ENCODE data around the gene MGST2. TPM values are rescaled to one million over a fixed set of nuclear protein-coding genes. Genes with fewer than 3 reads are reported as not detected.

MGST2 gene
- total RNA-seq, 2 experiments from 2014 or later: 4.2 to 6.7 TPM

GRCh38 chr4:139642364-139642763 lies 23.3 kb upstream of the MGST2 start:
- CTCF ChIA-PET: no interaction called here
- POLR2A ChIA-PET: no interaction called here

GRCh38 chr4:139643042-139643895 lies 22.4 kb upstream of the MGST2 start:
- ChIA-PET CTCF (interaction anchor here (0.7 kb wide), 1 partner anchor 8 kb away, joined by 3 read pairs; no protein-coding TSS in a partner anchor), POLR2A (no interaction called here)

- ChIA-PET POLR2A (no interaction called here), CTCF (interaction anchor here (0.7 kb wide), 2 partner anchors 48 to 93 kb away, joined by 3 read pairs; no protein-coding TSS in a partner anchor)
Observed at GRCh38 chr4:139645458-139645857, 20.2 kb upstream of the MGST2 start.

- POLR2A ChIA-PET: no interaction called here
- CTCF ChIA-PET: no interaction called here
Observed at GRCh38 chr4:139647184-139647583, 18.4 kb upstream of the MGST2 start.

- POLR2A ChIA-PET: no interaction called here
- CTCF ChIA-PET: interaction anchor here (0.7 kb wide), 1 partner anchor 69 kb away, joined by 3 read pairs; no protein-coding TSS in a partner anchor
Observed at GRCh38 chr4:139647952-139648351, 17.7 kb upstream of the MGST2 start.

GRCh38 chr4:139651282-139652194 lies 14.1 kb upstream of the MGST2 start:
- CTCF ChIA-PET: interaction anchor here (0.8 to 2.8 kb wide), 7 partner anchors 8 to 155 kb away, joined by 3 to 14 read pairs (median 5); no protein-coding TSS in a partner anchor
- POLR2A ChIA-PET: interaction anchor here (0.8 kb wide), 1 partner anchor 129 kb away, joined by 5 read pairs; no protein-coding TSS in a partner anchor

GRCh38 chr4:139654516-139654915 lies 11.1 kb upstream of the MGST2 start:
- CTCF ChIA-PET: no interaction called here
- POLR2A ChIA-PET: no interaction called here

GRCh38 chr4:139655116-139655515 lies 10.5 kb upstream of the MGST2 start:
- POLR2A ChIA-PET: no interaction called here
- CTCF ChIA-PET: no interaction called here

GRCh38 chr4:139656614-139657486 lies 8.8 kb upstream of the MGST2 start:
- CTCF ChIA-PET: interaction anchor here (0.6 to 1.2 kb wide), 6 partner anchors 8 to 188 kb away, joined by 3 to 6 read pairs (median 4); no protein-coding TSS in a partner anchor
- POLR2A ChIA-PET: interaction anchor here (1.1 kb wide), 1 partner anchor 586 kb away, joined by 6 read pairs; no protein-coding TSS in a partner anchor

- ChIA-PET CTCF (interaction anchor here (0.9 to 1.1 kb wide), 2 partner anchors 189 to 702 kb away, joined by 3 read pairs; no protein-coding TSS in a partner anchor), POLR2A (interaction anchor here (0.6 kb wide), 1 partner anchor 9 kb away, joined by 4 read pairs; no protein-coding TSS in a partner anchor)
Observed at GRCh38 chr4:139658185-139658584, 7.4 kb upstream of the MGST2 start.

GRCh38 chr4:139658586-139659382 lies 6.8 kb upstream of the MGST2 start:
- ChIA-PET CTCF (interaction anchor here (1.1 kb wide), 1 partner anchor 701 kb away, joined by 3 read pairs; no protein-coding TSS in a partner anchor), POLR2A (no interaction called here)

- ChIA-PET CTCF (interaction anchor here (2.0 kb wide), 1 partner anchor 9 kb away, joined by 5 read pairs; no protein-coding TSS in a partner anchor), POLR2A (no interaction called here)
Observed at GRCh38 chr4:139659735-139660424, 5.7 kb upstream of the MGST2 start.

GRCh38 chr4:139660568-139661043 lies 5.0 kb upstream of the MGST2 start:
- POLR2A ChIA-PET: no interaction called here

GRCh38 chr4:139663561-139664138 lies 2.0 kb upstream of the MGST2 start:
- ChIA-PET CTCF (no interaction called here), POLR2A (no interaction called here)

More at GRCh38 chr4:139660568-139661043, 5.0 kb upstream of the MGST2 start:
- CTCF ChIA-PET: interaction anchor here (2.0 kb wide), 1 partner anchor 9 kb away, joined by 5 read pairs; no protein-coding TSS in a partner anchor

GRCh38 chr4:139664442-139664841 lies 1.2 kb upstream of the MGST2 start:
- ChIA-PET CTCF (interaction anchor here (1.0 kb wide), 1 partner anchor 8 kb away, joined by 4 read pairs; no protein-coding TSS in a partner anchor), POLR2A (no interaction called here)

GRCh38 chr4:139665079-139665689 lies 435 bp upstream of the MGST2 start:
- CTCF ChIA-PET: interaction anchor here (1.0 kb wide), 1 partner anchor 9 kb away, joined by 4 read pairs; no protein-coding TSS in a partner anchor
- POLR2A ChIA-PET: no interaction called here

Measured in activated CD8-positive, alpha-beta memory T cell treated with anti-CD3 and anti-CD28 coated beads for 36 hours (primary cell).